Activated naive CD4-positive, alpha-beta T cell treated with anti-CD3 and anti-CD28 coated beads, Interleukin-2, amount 50 U/mL, for 16 hours (primary cell): Measurements from ENCODE around the gene TRIM56.
A peak's percentile ranks its signal among the peaks of the same experiment; 100 is the strongest.

Experiments
- DNase-seq: peaks from one replicate; pipeline ENCODE4 v3.0.0-alpha.2; 2020

The TRIM56 gene

GRCh38 chr7:101134399-101134980, 49.2 kb downstream of the TRIM56 start:
- no peak for DNase-seq

GRCh38 chr7:101137651-101138212, 52.5 kb downstream of the TRIM56 start:
- no peak for DNase-seq

DNA sequence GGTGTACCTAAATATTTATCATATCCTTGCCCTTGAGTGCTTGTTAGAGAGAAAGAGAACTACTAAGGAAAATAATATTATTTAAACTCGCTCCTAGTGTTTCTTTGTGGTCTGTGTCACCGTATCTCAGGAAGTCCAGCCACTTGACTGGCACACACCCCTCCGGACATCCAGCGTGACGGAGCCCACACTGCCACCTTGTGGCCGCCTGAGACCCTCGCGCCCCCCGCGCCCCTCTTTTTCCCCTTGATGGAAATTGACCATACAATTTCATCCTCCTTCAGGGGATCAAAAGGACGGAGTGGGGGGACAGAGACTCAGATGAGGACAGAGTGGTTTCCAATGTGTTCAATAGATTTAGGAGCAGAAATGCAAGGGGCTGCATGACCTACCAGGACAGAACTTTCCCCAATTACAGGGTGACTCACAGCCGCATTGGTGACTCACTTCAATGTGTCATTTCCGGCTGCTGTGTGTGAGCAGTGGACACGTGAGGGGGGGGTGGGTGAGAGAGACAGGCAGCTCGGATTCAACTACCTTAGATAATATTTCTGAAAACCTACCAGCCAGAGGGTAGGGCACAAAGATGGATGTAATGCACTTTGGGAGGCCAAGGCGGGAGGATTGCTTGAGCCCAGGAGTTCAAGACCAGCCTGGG, 53.1 kb downstream of the TRIM56 start:
- peak; percentile 88 for DNase-seq

GRCh38 chr7:101140339-101140699, 55.0 kb downstream of the TRIM56 start:
- DNase-seq: no peak

- DNase-seq: no peak
Observed at GRCh38 chr7:101140746-101141382, 55.6 kb downstream of the TRIM56 start.
